LNCaP clone FGC (cell line): ENCODE results near the gene PPP1CC.

Experiments used
- DNase-seq: peaks from one replicate; pipeline ENCODE4 v3.0.0-alpha.2; 2011; ENCODE audit warnings: low read depth
- H3K4me3 ChIP-seq: 2 replicates; pipeline ENCODE4 v1.5.1; 2011; ENCODE audit warnings: mild to moderate bottlenecking, low read depth, low read length, control low read depth
- CTCF ChIP-seq: IDR thresholded peaks from 2 replicates; pipeline ENCODE4 v1.5.1; 2012; ENCODE audit warnings: mild to moderate bottlenecking; ENCODE audit not compliant: control insufficient read depth, insufficient read depth; ENCODE audit errors: extremely low read depth

Gene PPP1CC

DNA sequence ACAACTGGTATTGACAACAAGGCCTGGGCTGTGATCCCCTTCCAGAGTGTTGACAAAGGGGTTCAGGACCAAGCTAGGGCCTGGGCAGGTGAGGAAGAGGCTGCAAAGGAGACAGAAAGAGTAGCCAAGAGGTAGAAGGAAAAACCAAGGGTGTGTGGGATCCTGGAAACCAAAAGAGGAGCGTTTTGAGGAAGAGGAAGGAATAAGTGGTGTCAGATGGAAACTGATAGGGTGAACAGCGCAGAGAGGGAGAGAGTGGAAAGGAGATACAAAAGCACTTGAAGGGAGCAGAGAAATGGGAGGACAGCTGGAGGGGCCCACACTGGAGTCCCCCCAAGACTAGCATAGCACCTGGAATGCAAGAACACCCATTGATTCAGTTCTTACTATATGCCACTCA lies 45.5 kb downstream of the PPP1CC start:
- no peak overlapping the region for H3K4me3 ChIP-seq
- TF ChIP-seq CTCF, result no peak

DNA sequence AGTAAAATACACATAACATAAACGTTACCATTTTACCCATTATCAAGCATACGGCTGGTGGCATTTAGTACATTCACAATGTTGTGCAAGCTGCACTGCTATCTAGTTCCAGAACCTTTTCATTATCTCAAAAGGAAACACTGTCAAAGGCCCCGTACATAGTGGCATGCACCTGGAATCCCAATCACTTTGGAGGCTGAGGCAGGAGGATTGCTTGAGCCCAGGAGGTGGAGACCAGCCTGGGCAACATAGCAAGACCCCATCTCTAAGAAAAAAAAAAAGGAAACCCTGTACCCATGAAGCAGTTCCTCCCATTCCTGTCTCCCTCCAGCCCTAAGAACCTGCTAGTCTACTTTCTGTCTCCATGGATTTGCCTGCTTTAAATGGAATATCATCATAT lies 46.4 kb downstream of the PPP1CC start:
- DNase-seq, result no peak
- TF ChIP-seq CTCF, result no peak
- H3K4me3 ChIP-seq, result no peak overlapping the region

More for the DNA sequence above, 45.5 kb downstream of the PPP1CC start:
- DNase-seq, result no peak

- H3K4me3 ChIP-seq, result no peak overlapping the region
- DNase-seq, result no peak
- TF ChIP-seq CTCF, result no peak
These were observed 48.3 kb downstream of the PPP1CC start for GRCh38 chr12:110694330-110694901.

GRCh38 chr12:110693731-110694130 lies 49.0 kb downstream of the PPP1CC start:
- TF ChIP-seq CTCF, result no peak
- no peak for DNase-seq
- H3K4me3 ChIP-seq, result no peak overlapping the region

DNA sequence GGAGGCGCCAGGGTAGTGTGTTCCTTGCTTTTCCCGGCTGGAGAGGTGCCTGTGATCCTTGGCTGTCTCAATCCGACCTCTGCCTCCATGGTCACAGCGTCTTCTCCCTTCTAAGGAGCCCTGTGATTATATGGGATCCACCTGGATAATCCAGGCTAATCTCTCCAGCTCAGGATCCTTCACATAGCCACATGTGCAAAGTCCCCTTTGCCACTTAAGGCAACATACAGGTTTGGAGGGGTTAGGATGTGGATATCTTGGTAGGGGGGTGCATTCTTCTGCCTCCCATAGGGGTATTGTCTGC lies 52.6 kb downstream of the PPP1CC start:
- DNase-seq, result no peak
- TF ChIP-seq CTCF, result no peak
- no peak overlapping the region for H3K4me3 ChIP-seq

- H3K4me3 ChIP-seq, result no peak overlapping the region
- DNase-seq, result no peak
- no peak for TF ChIP-seq CTCF
These were observed 53.2 kb downstream of the PPP1CC start for GRCh38 chr12:110689281-110690126.
